NCI-H1694 (cell line): ENCODE results near the gene RGPD3.
"Not testable (repeated sequence)": the region's sequence is repeated elsewhere in the genome, so short reads cannot be mapped to it uniquely, and the experiment has no call there.

Experiments used
- DNase-seq: peaks from one replicate; lab custom pipeline; 2025; lab: John Stamatoyannopoulos, UW

Gene RGPD3

DNA sequence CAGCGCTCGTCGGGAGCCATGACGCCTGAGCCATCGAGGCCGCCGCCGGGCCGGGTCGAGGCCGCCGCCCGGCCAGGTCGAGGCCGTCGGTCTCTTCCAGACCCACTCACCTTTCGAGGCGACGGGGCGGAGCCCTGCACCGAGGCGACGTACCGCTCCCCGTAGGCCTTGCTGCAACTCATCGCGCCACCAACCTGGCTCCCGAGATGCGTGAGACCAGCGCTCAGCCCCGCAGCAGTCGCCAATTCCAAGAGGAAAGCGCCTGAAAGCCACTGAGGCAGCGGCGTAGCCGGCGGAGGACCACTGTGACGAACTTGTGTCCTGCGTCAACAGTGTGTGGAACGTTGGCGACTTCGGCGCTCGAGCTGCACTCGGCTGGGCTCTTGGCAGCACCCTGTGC, at the start of gene RGPD3:
RGPD3 (minus strand) TSS at position 307 of the 400 bp plus-strand sequence; CDS start at position 182, 125 bp downstream.
- DNase-seq: not testable (repeated sequence)

DNA sequence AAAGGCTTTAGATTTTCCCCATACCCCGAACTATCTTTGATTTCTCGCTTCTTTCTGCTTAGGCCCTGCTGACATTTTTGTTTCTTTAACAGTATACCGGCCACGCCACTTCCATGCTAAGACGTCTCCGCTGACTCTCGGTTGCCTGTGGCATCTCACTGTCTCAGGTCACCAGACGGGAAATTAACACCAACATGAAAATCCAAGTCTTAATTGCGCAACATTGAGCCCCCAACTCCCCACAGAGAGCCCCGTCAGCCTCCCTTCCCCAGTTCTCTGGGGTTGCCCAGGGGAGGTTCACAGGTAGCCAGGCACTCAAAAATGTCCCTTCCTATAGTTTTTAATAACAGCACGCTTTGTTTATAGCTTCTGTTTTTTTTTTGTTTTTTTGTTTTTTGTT, 49.1 kb upstream of the RGPD3 start:
- DNase-seq: no peak

DNA sequence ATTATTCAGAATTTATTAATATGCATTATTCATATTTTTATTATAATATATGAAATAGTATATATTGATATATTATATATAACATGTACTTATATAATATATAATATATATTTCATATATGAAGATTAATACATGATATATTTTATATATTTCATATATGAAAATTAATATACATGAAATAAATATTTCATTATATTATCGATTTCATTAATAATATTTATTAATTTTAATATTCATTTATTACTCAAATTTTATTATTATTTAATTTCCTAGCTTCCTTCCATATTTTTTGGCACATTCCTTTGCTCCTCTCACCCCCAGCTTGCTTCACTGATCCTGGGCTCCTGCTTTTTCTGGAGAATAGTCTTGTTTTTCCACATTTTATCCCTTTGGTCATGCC, 48.7 kb upstream of the RGPD3 start:
- DNase-seq: no peak

DNA sequence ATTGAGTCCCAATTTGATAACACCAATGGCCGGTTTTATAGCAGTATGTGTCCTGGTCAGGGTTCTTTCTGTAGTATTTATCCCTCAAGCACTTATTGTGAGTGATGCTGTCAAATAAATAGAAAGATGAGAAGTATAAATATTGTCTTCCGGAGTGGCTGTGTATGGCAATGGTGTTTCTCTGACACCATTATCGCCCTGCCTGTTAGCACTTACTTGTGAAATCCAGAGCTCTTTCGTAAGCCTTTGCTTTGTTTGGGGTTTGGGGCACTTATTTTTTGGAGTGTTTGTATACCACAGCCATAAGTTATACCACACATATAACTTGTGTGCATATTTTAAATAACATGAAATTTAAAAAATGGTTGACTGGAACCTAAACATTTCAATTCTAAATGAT, 48.2 kb upstream of the RGPD3 start:
- DNase-seq: no peak

DNA sequence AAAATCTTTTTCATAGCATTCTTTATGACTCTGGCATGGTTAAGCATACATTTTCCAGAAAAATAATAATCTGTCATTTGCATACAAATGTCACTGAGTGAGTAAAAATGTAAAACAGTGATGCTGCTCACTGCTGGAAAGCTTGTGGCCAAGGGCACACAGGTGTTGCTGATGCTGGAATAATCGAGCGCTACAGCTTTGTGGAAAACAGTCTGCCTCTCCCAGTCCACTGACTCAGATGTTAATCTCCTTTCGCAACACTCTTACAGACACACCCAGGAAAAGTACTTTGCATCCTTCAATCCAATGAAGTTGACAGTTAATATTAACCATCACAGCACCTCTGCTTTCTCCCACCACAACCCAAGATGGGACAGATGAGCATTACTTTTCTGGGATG, 46.6 kb upstream of the RGPD3 start:
- DNase-seq: not testable (repeated sequence)

DNA sequence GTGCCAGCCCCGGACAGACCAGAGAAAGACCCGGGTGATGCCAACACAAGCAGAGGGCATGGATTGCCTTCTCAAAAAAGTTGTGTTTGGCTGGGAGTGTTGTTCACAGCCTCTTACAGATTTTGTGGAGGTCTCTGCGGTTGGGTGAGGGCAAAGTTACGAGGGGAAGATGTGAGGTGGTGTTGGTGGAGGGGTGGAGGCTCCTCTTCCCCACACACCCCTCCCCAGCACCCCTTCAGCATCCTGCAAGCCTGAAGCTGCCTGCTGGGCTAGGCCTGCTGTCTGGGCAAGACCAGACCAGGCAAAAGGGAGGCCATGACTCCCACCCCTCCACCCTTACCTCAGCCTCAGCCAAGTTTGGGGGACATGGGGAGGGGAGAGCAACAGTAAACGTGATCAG, 45.2 kb upstream of the RGPD3 start:
- DNase-seq: not testable (repeated sequence)

DNA sequence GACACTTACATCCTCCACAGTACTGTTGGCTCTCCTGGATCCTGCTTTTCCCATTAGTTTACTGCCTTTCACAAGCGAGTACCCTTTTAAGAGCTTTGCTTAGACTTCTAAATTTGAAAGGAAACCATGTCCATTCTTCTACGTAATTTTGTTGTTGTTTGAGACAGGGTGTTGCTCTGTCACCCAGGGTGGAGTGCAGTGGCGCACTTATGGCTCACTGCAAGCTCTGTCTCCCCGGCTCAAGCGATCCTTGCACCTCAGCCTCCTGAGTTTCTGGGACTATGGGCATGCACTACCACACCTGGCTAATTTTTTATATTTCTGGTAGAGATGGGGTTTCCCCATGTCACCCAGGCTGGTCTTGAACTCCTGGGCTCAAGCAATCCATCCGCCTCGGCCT, 43.7 kb upstream of the RGPD3 start:
- DNase-seq: not testable (repeated sequence)

DNA sequence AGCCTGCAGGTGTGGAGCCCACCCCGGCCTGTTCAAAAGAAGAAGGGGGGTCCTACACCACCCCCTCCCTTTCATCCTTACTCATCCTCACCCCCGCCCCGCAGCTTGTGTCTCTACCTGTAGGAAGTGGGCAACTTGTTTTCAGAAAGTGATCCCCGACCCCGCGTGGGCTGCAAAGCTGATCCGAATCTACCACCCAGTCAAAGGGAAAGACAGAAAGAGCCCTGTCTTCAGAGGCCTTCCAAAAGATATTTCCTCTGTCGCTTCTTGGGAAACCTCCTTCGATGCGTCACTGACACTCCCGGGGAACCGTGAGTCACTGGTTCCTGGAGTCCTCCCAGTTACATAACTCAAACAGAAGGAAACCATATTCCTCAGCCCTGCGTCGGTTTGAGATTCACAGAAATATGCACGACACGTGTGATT, 43.3 kb upstream of the RGPD3 start:
- not testable (repeated sequence) for DNase-seq

DNA sequence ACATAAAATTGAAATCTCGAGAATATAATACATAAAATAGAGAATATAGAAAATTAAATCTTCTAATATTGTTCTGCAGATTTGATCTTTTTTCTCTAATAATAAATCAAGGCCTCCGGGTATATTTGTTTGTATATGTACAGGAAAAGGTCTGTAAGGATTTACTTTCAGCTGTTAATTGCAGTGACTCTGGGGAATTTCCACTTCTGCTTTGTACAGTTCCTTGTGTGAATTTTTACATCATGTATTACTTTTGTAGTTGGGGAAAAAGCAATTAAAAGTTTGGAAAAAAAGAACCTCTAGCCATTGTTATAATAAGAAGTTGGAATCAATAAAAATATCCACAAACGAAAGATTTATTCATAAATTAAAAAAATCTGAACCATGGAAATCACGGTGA, 42.6 kb upstream of the RGPD3 start:
- DNase-seq: not testable (repeated sequence)

DNA sequence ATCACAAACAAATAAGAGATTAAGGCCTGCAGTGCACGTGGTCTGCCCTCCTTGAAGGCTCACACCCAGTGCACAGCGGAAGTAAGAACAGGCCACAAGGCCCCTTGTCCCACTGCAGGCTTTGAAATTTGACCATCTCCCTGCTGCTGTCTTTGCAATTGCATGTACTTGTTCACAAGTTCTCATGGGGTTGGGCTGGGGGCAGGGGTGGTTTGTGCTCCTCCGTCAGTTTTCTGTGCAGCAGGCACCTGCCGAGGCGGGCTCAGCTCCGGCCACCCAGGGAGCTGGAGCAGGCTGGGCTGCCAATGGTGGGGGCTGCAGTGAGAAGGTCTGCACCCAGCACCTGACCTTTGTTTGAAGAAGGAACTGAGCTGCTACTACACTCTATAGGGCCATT, 41.2 kb upstream of the RGPD3 start:
- DNase-seq: not testable (repeated sequence)

DNA sequence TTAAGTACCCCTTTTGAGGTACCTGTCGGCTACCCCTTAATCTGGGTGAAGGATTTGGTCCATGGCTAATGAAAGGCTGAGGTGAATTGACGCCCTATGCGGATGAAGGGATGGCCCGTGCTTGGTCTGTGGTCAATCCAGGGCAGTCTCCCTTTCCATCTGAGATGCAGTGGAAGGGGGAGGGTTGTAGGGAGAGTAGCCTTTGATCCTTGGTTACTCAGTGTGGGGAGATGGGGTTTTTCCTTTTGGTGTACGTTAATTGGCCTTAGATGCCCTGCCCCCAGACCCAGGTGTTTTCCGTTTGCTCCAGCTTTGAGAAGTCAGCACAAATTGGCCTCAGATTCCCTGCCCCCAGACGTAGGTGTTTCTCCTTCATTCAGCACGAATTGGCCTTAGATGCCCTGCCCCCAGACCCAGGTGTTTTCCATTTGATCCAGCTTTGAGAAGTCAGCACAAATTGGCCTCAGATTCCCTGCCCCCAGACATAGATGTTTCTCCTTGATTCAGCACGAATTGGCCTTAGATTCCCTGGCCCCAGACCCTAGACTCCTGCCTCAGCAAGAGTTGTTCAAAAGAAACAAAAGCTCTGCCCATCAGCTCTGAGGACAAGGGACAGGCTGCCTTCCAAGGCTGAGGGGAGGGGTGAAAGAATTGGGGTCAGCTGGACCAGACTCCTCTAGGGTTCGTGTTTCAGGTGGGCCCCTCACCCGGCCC, 40.6 kb upstream of the RGPD3 start:
- DNase-seq: not testable (repeated sequence)

DNA sequence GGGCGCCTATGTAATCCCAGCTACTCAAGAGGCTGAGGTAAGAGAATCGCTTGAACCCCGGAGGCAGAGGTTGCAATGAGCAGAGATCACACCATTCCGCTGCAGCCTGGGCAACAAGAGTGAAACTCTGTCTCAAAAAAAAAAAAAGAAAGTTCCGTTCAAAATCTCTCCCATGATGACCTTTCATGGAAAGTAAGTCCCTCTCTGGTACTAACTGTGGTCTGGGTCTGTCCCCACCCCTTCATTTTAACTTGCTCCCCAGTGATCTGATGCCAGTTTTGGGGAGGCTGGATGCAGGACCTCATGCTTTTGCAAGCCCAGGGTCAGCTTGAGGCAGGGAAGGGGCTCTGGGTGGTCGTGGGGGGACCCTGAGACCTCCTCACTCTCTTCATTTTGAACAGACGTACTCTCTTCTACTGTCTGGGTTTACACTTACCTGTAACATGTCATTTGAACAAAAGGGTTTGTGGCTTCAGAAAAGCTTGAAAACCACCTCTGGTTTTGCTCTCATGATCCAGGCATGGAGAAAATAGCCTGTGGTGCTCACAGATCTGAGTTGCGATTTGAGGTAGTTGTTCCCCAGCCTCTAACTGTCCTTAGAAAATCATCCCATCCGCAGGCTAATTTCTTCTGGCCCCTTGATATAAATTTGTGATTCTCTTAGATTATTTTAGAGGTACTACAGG, 37.9 kb upstream of the RGPD3 start:
- DNase-seq: not testable (repeated sequence)

DNA sequence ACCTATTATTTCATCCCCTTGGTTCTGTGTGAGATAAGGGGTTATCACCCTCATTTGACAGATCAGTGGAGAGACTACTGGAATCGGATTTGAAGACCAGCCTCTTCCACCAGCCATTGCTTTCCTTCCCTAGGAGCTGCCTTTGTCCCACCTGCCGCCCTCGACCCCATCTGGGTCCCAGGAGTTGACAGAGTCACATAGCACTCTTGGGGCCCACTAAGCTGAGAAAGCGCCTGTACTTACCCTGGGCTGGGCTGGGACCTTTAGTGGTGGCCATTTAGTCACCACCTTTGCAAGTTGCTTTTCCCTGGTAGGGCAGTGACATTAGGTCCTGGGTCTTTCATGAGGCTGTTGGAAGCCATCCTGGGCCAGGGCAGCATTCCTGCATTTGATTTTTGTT, 36.6 kb upstream of the RGPD3 start:
- not testable (repeated sequence) for DNase-seq

DNA sequence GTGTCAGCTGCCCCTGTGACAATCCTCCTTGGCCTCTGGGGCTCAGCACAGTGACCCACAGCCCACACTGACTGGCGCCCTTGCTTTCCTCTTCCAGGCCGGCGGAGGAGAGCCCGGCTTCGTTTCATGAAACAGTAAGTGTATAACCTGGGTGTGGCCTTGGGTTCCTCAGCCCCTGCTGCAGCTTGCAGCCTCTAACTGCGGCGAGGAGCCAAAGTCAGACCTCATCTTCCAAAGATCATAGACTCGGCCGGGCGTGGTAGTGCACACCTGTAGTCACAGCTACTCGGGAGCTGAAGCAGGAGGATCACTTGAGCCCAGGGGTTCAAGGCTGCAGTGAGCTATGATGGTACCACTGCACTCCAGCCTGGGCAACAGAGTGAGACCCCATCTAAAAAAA, 36.0 kb upstream of the RGPD3 start:
- not testable (repeated sequence) for DNase-seq

DNA sequence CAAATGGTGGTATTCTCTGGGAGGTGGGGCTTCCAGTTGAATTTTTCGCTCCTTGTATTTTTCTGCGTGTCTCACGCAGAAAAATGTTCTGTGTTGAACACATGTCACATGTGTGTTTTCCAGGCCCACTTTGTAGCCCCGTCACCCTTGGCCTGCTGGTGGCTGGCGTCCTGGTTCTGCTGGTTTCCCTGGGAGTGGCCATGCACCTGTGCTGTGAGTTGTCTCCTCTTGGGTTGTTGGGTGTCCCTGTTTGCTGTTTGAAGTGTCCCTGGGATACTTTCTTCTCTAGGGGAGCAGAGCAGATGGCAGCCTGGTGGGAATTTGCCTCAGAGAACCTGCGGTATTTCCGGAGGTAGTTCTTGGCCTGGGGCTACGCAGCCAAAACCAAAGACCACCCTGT, 34.1 kb upstream of the RGPD3 start:
- DNase-seq: not testable (repeated sequence)

DNA sequence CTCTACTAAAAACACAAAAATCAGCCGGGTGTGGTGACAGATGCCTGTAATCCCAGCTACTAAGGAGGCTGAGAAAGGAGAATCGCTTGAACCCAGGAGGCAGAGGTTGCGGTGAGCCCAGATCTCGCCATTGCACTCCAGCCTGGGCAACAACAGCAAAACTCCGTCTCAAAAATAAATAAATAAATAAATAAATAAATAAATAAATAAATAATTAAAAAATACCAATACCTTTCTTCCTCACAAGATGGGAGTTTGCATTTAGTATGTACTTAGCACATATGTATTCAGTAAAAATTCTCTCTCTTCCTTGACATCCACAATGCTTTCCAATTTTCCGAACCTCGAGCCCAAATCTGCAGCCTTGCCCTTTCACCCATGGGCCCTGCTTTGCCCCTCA, 32.1 kb upstream of the RGPD3 start:
- DNase-seq: not testable (repeated sequence)

DNA sequence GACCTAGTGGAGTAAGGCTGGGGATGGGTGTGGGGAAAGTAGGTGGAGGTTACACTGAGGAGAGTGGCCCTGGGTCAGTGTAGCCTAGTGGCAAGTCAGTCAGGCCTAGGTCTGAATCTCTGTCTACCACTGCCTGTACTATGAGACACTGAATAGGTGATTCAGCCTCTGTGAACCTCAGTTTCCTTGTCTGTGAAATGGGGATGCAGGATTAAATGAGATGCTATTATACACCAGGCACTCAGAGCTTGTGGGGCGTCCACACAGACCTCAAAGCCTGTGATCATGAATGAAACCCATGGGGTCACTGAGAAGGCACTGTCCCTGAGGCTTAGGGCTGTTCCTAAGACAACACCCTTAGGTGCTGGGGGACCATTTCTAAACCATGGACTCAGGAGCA, 30.3 kb upstream of the RGPD3 start:
- not testable (repeated sequence) for DNase-seq

DNA sequence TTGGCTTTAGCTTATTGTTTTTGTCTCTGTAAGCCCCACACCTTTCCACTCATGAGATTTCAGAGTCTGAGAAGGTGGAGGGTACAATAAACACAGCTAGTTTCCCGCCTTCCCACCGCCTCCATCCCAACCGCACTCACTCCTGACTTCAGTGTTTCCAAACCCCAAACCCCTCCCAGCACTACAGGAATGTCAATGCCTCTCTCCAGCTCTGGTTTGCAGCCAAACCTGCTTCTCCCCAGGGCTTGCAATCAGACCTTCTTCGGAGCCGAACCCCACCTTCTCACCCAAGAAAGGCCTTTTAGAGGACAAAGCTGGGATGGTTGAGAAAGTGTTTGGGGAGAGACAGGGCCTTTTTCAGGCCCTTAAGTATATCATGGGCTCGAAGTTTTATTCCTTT, 24.7 kb upstream of the RGPD3 start:
- DNase-seq: not testable (repeated sequence)

DNA sequence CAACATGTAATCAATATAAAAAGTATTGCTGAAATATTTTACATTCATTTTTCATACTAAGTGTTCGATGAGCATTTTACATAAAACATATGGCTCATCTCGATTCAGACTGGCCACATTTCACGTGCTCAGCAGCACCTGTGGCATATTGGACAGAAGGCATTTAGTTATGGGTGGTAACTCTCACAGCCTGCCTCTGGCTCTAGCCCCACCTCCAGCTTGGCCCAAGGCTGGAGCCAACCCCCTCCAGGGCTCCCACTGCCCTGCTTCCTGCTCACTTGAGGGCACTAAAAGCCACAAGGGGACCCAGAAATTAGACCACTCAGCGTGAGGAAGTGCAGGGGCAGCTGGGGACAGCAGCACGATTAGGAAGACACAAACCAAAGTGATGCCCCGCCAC, 24.2 kb upstream of the RGPD3 start:
- DNase-seq: not testable (repeated sequence)

DNA sequence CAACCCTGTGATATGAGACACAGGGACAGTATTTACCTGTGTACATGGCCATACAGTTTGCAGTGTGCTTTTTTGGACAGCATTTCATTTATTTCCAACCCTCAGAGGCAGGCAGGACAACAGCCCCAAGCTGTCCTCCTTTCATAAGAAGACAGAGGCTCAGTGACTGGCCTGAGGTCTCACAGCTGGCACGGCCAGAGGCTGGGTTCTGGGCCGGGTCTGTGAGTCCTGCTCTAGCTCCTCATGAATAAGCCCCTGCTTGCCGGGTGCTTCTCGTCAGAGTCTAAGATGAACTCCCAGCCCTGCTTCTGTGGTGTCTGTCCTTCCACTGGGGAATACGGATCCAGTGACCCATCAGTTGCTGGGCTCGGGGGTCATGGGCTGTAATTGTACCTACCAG, 21.5 kb upstream of the RGPD3 start:
- DNase-seq: not testable (repeated sequence)

DNA sequence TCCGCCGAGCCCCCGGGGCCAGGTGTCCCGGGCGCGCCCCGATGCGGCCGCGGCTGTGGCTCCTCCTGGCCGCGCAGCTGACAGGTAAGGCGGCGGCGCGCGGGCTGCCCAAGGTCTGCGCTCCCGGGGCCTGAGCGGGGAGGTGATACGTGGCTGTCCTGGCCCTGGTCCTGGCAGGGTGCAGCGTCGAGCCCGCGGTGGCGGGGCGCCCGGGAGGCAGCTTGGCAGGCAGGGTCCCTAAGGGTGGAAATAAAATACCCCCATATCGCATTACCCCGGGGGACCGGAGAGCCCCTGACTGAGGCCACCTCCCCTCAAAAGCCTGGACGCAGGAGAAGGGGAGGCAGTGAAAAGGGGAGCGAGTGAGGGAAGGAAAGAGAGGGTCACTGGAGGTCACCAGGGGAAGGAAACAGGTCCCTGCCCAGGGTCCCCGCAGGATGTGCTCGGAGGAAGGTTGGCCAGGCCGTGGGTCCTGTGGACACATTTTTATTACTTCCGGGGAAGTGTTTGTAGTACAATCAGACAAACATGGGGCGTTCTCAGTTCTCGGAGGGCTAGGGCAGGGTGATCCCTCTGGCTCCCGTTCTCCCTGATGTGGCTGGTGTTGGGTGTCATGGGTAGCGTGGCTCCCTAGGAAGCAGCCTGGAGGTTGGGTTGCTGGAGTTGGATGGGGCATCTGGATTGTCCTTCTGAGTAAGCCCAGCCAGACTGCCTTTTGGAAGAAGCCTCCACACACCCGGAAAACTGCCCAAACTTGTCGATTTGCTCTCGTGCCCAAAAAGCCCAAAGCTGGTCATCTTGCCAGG, 19.4 kb upstream of the RGPD3 start:
- not testable (repeated sequence) for DNase-seq

DNA sequence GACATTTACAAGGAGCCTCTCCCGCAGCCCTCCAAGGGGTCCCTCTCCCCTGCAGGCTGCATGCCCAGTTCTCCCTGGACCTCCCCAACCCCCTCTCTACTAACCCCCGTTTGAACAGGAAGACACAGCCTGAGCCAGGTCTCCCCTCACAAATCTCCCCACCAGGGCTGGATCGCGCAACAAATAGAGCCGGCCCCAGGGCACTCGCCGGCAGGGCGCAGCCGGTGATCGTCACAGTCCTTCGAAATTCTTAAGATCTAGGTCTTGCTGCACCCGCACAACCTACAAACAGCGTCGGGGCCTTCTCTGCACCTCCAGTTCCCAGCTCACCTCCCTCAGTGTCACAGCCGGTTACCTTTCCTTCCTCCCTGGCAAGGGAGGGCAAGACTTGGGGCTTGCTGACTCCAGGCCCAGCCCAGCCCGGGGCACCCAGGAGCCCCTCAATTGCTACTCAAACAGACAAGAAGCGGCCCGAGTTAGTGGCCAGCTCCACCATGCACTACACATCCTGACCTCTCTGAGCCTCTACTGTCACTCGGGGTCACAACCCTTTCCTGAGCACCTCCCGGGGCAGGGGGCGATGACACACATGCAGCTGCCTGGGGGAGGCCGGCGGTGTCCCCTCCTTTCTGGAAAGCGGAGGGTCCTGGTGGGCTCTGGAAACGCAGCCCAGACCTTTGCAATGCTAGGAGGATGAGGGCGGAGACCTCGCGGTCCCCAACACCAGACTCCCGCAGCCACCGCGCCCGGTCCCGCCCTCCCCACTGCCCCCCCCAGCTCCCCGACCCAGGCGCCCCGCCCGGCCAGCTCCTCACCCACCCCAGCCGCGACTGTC, 18.6 kb upstream of the RGPD3 start, which contains the start of gene CD8B2:
CD8B2 (plus strand) TSS at position 814 of the 835 bp plus-strand sequence. CDS start 63 bp downstream, outside the sequence.
- not testable (repeated sequence) for DNase-seq
